K562 (cell line): ENCODE results near the gene NDFIP2. TPM values are rescaled to one million over a fixed set of nuclear protein-coding genes. Genes with fewer than 3 reads are reported as not detected.

Experiments used
- ATAC-seq: fragments of 200-7000 bp; cut with Tn5 transposase; 3 replicates; pipeline ENCODE4 v1.9.1; 2020; ENCODE audit warnings: moderate library complexity
- BruUV-seq: library from RNA; stranded (reverse); fragments of 400-500 nt; replicated peaks from 2 replicates; lab custom pipeline; 2021; lab: Mats Ljungman, UMichigan
- CTCF ChIA-PET: fragments of 300-600 bp; formaldehyde crosslinking; extraction: SDS; loops from one replicate; lab custom pipeline; 2021; ENCODE audit warnings: low intra/inter-chr PET ratio; lab: Yijun Ruan, JAX
- POLR2A ChIA-PET: fragments of 300-600, 350-650 bp; sonication (Branson Sonifier 250); formaldehyde crosslinking; extraction: SDS; loops from one replicate; lab custom pipeline; 2021; ENCODE audit warnings: antibody characterized with exemption, inconsistent platforms; lab: Yijun Ruan, JAX
- DNase-seq, 4 experiments: peaks; one replicate each; pipeline versions ENCODE4 v3.0.0 to v3.0.0-alpha.2; 2011 to 2018; ENCODE audit warnings: low spot score in 3 of 4, mixed read lengths in 3 of 4; ENCODE audit errors: extremely low read depth in 1 of 4
- FAIRE-seq: peaks from 2 replicates; lab custom pipeline; 2011; peaks lifted over from hg19 to GRCh38; lab: Jason Lieb, UNC
- H2AFZ ChIP-seq: 2 replicates; pipeline ENCODE4 v1.6.0; 2011; ENCODE audit warnings: low read depth, low read length, control low read depth, inconsistent platforms
- H3K27ac ChIP-seq: fragments of 200-600 bp; 3 replicates; pipeline ENCODE4 v1.8.0; 2011; ENCODE audit warnings: low read depth, mild to moderate bottlenecking, control low read depth, inconsistent platforms, low read length, moderate library complexity, mixed read lengths; ENCODE audit errors: extremely low read depth
- H3K27me3 ChIP-seq, 2 experiments: fragments of 300-600 bp in 1 of 2; 2 replicates in 1 of 2; 3 replicates in 1 of 2; pipeline versions ENCODE4 v1.6.0 to v1.8.0; 2011; ENCODE audit warnings: inconsistent platforms in 2 of 2, low read length in 2 of 2, mild to moderate bottlenecking in 1 of 2, mixed read lengths in 1 of 2, moderate library complexity in 1 of 2; ENCODE audit not compliant: control insufficient read depth in 2 of 2, insufficient read depth in 2 of 2
- H3K36me3 ChIP-seq: fragments of 300-600 bp; 3 replicates; pipeline ENCODE4 v1.8.0; 2011; ENCODE audit warnings: mild to moderate bottlenecking, low read length, inconsistent platforms; ENCODE audit not compliant: control insufficient read depth, insufficient read depth
- H3K4me1 ChIP-seq, 2 experiments: fragments of 200-600 bp in 1 of 2; replicated peaks in 1 of 2; 2 replicates in 1 of 2; 3 replicates in 1 of 2; pipeline versions ENCODE4 v1.5.1 to v1.8.0; 2011; ENCODE audit warnings: inconsistent platforms in 2 of 2, low read length in 2 of 2, mild to moderate bottlenecking in 1 of 2, mixed read lengths in 1 of 2, moderate library complexity in 1 of 2; ENCODE audit not compliant: control insufficient read depth in 2 of 2, insufficient read depth in 2 of 2
- H3K4me2 ChIP-seq: 2 replicates; pipeline ENCODE4 v1.6.1; 2011; ENCODE audit warnings: low read length, control low read depth, inconsistent platforms, mixed read lengths; ENCODE audit not compliant: insufficient read depth
- H3K4me3 ChIP-seq: fragments of 200-600 bp; sonication (generic), shearing (Covaris generic); 2 replicates; pipeline ENCODE4 v1.5.1; 2016; ENCODE audit warnings: control low read depth, inconsistent platforms
- H3K79me2 ChIP-seq: fragments of 200-600 bp; 3 replicates; pipeline ENCODE4 v1.8.0; 2011; ENCODE audit warnings: low read length, inconsistent platforms; ENCODE audit not compliant: control insufficient read depth, insufficient read depth
- H3K9ac ChIP-seq, 2 experiments: 2 replicates each; pipeline versions ENCODE4 v1.6.0 to v1.6.1; 2011; ENCODE audit warnings: low read depth in 2 of 2, low read length in 2 of 2, control low read depth in 1 of 2, inconsistent platforms in 1 of 2, mild to moderate bottlenecking in 1 of 2, mixed read lengths in 1 of 2; ENCODE audit not compliant: insufficient read depth in 1 of 2
- H3K9me1 ChIP-seq: one replicate; pipeline ENCODE4 v1.6.0; 2011; ENCODE audit warnings: inconsistent platforms, mild to moderate bottlenecking, low read length, moderate library complexity; ENCODE audit not compliant: control insufficient read depth, insufficient read depth
- H3K9me3 ChIP-seq: replicated peaks from 2 replicates; pipeline ENCODE4 v1.5.1; 2011; ENCODE audit warnings: low read depth, low read length, inconsistent platforms; ENCODE audit not compliant: control insufficient read depth, insufficient read depth
- H4K20me1 ChIP-seq: replicated peaks from 2 replicates; pipeline ENCODE4 v1.6.1; 2011; ENCODE audit warnings: low read length, inconsistent platforms, mixed read lengths; ENCODE audit not compliant: control insufficient read depth, insufficient read depth
- ARHGAP35 ChIP-seq: fragments of 450-650 bp; IDR thresholded peaks from 2 replicates; pipeline ENCODE4 v1.6.1; 2018; ENCODE audit not compliant: partially characterized antibody
- COPS2 ChIP-seq: fragments of 450-650 bp; conservative IDR thresholded peaks from 2 replicates; pipeline ENCODE4 v1.6.1; 2016; ENCODE audit warnings: mild to moderate bottlenecking, moderate library complexity
- DDX20 ChIP-seq: fragments of 450-650 bp; IDR thresholded peaks from 2 replicates; pipeline ENCODE4 v1.6.1; 2016; ENCODE audit warnings: missing genetic modification characterization, low read depth, mild to moderate bottlenecking, missing compliant biosample characterization, moderate library complexity
- FOSL1 ChIP-seq: fragments of 200-800 bp; sonication (Bioruptor generic); conservative IDR thresholded peaks from 2 replicates; pipeline ENCODE4 v1.6.1; 2016; ENCODE audit warnings: missing genetic modification characterization, missing compliant biosample characterization
- FOXA3 ChIP-seq, 2 experiments: fragments of 450-650 bp in 1 of 2; sonication (generic) in 1 of 2; formaldehyde crosslinking; IDR thresholded peaks in 1 of 2; conservative IDR thresholded peaks in 1 of 2; 2 replicates each; pipeline versions ENCODE4 v1.4.0 to v1.8.0; 2020 to 2022; ENCODE audit warnings: mild to moderate bottlenecking in 2 of 2, missing genetic modification reagents in 1 of 2
- FOXM1 ChIP-seq, 2 experiments: fragments of 450-650 bp in 1 of 2; sonication (generic) in 1 of 2; formaldehyde crosslinking in 1 of 2; IDR thresholded peaks; 2 replicates each; pipeline versions ENCODE4 v1.6.1 to v1.9.0; 2017 to 2022; ENCODE audit warnings: low read depth in 2 of 2, mild to moderate bottlenecking in 2 of 2, missing genetic modification reagents in 1 of 2, moderate library complexity in 1 of 2
- MCM7 ChIP-seq, 2 experiments: fragments of 450-650 bp; IDR thresholded peaks; 2 replicates each; pipeline ENCODE4 v1.6.1; 2016 to 2018
- NFE2 ChIP-seq: IDR thresholded peaks from 2 replicates; pipeline ENCODE4 v1.6.1; 2014; ENCODE audit warnings: antibody characterized with exemption, low read depth
- POLR2AphosphoS5 ChIP-seq: IDR thresholded peaks from 2 replicates; pipeline ENCODE4 v1.6.1; 2011; ENCODE audit warnings: mild to moderate bottlenecking, low read depth, low read length, moderate library complexity; ENCODE audit not compliant: control insufficient read depth, insufficient read depth
- SMARCE1 ChIP-seq: fragments of 450-650 bp; IDR thresholded peaks from 2 replicates; pipeline ENCODE4 v1.7.1; 2016; ENCODE audit warnings: mild to moderate bottlenecking
- SP1 ChIP-seq: sonication (generic); formaldehyde crosslinking; IDR thresholded peaks from 2 replicates; pipeline ENCODE4 v1.8.1; 2022; ENCODE audit warnings: mild to moderate bottlenecking, missing genetic modification reagents
- TBL1XR1 ChIP-seq, 2 experiments: IDR thresholded peaks; 2 replicates each; pipeline ENCODE4 v1.6.1; 2012; ENCODE audit warnings: improper control_type of control experiment in 2 of 2, low read length in 2 of 2, mild to moderate bottlenecking in 1 of 2
- TEAD2 ChIP-seq: fragments of 450-650 bp; IDR thresholded peaks from 2 replicates; pipeline ENCODE4 v1.6.1; 2016; ENCODE audit warnings: missing genetic modification characterization, control low read depth, missing compliant biosample characterization
- ZC3H11A ChIP-seq: IDR thresholded peaks from 2 replicates; pipeline ENCODE4 v1.6.1; 2012; ENCODE audit warnings: low read depth, low read length, improper control_type of control experiment
- WGBS: fragments of 100-300 bp; shearing (Covaris generic); methylation state at CpG from one replicate; pipeline ENCODE4 v1.1.6; 2016; ENCODE audit warnings: low coverage, mixed read lengths; ENCODE audit not compliant: insufficient coverage; ENCODE audit errors: missing lambda C conversion rate; 5-methylcytosine and 5-hydroxymethylcytosine counted together
- in situ Hi-C: fragments of 300-500 bp; cut with MboI; formaldehyde crosslinking; loops from 4 replicates; pipeline ENCODE4 v1.15.0; 2018; ENCODE audit warnings: inconsistent platforms, mixed read lengths
- intact Hi-C: fragments of 100-400 bp; cut with micrococcal nuclease; formaldehyde crosslinking; loops from 2 replicates; pipeline ENCODE4 v1.14.2; 2022
- polyA plus RNA-seq, 8 experiments: library from polyadenylated mRNA; depleted of rRNA in 4 of 8; stranded (reverse) in 5 of 8; unstranded in 3 of 8; fragments of >200 nt; fragmentation: Nextera tagmentation in 2 of 8; fragmentation: Illumina TruSeq in 1 of 8; extraction: Ambion mirVana in 2 of 8; extraction: Trizol in 1 of 8; gene quantifications; 2 replicates each; pipeline versions ENCODE4 v1.2.1 to v1.2.3, GENCODE V29; 2011 to 2014; ENCODE audit warnings: inconsistent platforms in 1 of 8, missing spikeins in 1 of 8
- total RNA-seq, 7 experiments: library from RNA; depleted of rRNA in 6 of 7; stranded (reverse); fragments of >200 nt in 6 of 7; fragmentation: Illumina TruSeq in 2 of 7; extraction: Trizol in 2 of 7; gene quantifications; 2 replicates each; pipeline versions ENCODE4 v1.2.1 to v1.2.3, GENCODE V29; 2011 to 2021; ENCODE audit warnings: low replicate concordance in 1 of 7
- TF ChIP-seq, protein P1 (sequence below), 2 experiments: IDR thresholded peaks in 1 of 2; conservative IDR thresholded peaks in 1 of 2; 2 replicates each; pipeline ENCODE4 v1.6.1; 2016; ENCODE audit warnings: low read depth in 2 of 2, mild to moderate bottlenecking in 1 of 2, missing compliant biosample characterization in 1 of 2, missing genetic modification characterization in 1 of 2, moderate library complexity in 1 of 2

NDFIP2 gene
- total and polyA plus RNA-seq, 9 of the 15 experiments (the other 6 are each of a cell fraction or from before 2014, with no cell fraction given): 13.4 to 54.4 (median 27.8) TPM

- Histone ChIP-seq H3K9ac (no peak overlapping the region), H3K36me3 (no peaks in the 10 kb centered on the region), H2AFZ (0 out of 2 replicates have a peak overlapping the region, but pooled peaks have one; percentile 32), H3K9me1 (no peaks in the 10 kb centered on the region), H3K27ac (no peak overlapping the region), H4K20me1 (no peaks in the 10 kb centered on the region), H3K4me2 (no peak overlapping the region), H3K4me3 (no peak overlapping the region), H3K27me3 (no peaks in the 10 kb centered on the region), H3K79me2 (no peaks in the 10 kb centered on the region), H3K9me3 (no peaks in the 10 kb centered on the region), H3K4me1 (no peaks in the 10 kb centered on the region; a peak in 2 of 5 replicates)
- ATAC-seq (no peak), DNase-seq (no peak), FAIRE-seq (no peak)
- in situ Hi-C loops (loop anchor here (25.0 kb wide), 1 partner anchor 898 kb away; the partner anchor contains the start of gene SPRY2), intact Hi-C loops (no loop called here)
- no TSS peak for BruUV-seq
- ChIA-PET POLR2A (interaction anchor here (1.0 kb wide), 1 partner anchor 13 kb away, joined by 3 read pairs; no protein-coding TSS in a partner anchor), CTCF (no interaction called here)
- 67% methylated on average over 1 of the region's 1 CpG for WGBS
- TF ChIP-seq NFE2 (no peak), SP1 (CRISPR knock-in tag) (no peak), TBL1XR1 (IDR thresholded peaks at IDR 0.05; ENCODE audit: low read length in 2 of 2) (no peak), MCM7 (IDR thresholded peaks at IDR 0.05) (no peak), FOXM1 (IDR thresholded peaks at IDR 0.05; ENCODE audit: low read depth) (no peak), FOXM1 (CRISPR knock-in tag; IDR thresholded peaks at IDR 0.05; ENCODE audit: low read depth) (no peak), FOSL1 (tag) (no peak), COPS2 (no peak), TEAD2 (tag) (no peak), SMARCE1 (no peak), DDX20 (tag) (no peak), FOXA3 (CRISPR knock-in tag; conservative IDR thresholded peaks at IDR 0.05 in 1 of 2, IDR thresholded peaks at IDR 0.05 in 1 of 2) (no peak), ARHGAP35 (no peak), ZC3H11A (no peak), POLR2AphosphoS5 (no peak)
- TF ChIP-seq, protein P1, sequence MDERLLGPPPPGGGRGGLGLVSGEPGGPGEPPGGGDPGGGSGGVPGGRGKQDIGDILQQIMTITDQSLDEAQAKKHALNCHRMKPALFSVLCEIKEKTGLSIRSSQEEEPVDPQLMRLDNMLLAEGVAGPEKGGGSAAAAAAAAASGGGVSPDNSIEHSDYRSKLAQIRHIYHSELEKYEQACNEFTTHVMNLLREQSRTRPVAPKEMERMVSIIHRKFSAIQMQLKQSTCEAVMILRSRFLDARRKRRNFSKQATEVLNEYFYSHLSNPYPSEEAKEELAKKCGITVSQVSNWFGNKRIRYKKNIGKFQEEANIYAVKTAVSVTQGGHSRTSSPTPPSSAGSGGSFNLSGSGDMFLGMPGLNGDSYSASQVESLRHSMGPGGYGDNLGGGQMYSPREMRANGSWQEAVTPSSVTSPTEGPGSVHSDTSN (CRISPR knock-in tag; IDR thresholded peaks at IDR 0.05; ENCODE audit: low read depth): no peak
- TF ChIP-seq, protein P1 (tag; conservative IDR thresholded peaks at IDR 0.05; ENCODE audit: low read depth): no peak
Measured at GRCh38 chr13:79439275-79439674, 41.7 kb upstream of the NDFIP2 start.
